Fibroblast of villous mesenchyme (primary cell): ENCODE results near the gene KRTAP10-10. TPM values are rescaled to one million over a fixed set of nuclear protein-coding genes. Genes with fewer than 3 reads are reported as not detected.

Source experiments
- DNase-seq: peaks from one replicate; pipeline ENCODE4 v3.0.0-alpha.2; 2010; ENCODE audit warnings: low read depth
- H3K4me3 ChIP-seq: 2 replicates; pipeline ENCODE4 v1.5.1; 2011; ENCODE audit warnings: low read depth, mild to moderate bottlenecking, low read length
- total RNA-seq: library from RNA; depleted of rRNA; stranded (reverse); fragments of >200 nt; gene quantifications from 2 replicates; pipeline ENCODE4 v1.2.3, GENCODE V29; 2012
- TF ChIP-seq, protein P1 (sequence below): IDR thresholded peaks from 2 replicates; pipeline ENCODE4 v1.5.1; 2012; ENCODE audit warnings: low read depth, mild to moderate bottlenecking, low read length; ENCODE audit not compliant: insufficient read depth

The KRTAP10-10 gene
- total RNA-seq, 1 donor = not detected

DNA sequence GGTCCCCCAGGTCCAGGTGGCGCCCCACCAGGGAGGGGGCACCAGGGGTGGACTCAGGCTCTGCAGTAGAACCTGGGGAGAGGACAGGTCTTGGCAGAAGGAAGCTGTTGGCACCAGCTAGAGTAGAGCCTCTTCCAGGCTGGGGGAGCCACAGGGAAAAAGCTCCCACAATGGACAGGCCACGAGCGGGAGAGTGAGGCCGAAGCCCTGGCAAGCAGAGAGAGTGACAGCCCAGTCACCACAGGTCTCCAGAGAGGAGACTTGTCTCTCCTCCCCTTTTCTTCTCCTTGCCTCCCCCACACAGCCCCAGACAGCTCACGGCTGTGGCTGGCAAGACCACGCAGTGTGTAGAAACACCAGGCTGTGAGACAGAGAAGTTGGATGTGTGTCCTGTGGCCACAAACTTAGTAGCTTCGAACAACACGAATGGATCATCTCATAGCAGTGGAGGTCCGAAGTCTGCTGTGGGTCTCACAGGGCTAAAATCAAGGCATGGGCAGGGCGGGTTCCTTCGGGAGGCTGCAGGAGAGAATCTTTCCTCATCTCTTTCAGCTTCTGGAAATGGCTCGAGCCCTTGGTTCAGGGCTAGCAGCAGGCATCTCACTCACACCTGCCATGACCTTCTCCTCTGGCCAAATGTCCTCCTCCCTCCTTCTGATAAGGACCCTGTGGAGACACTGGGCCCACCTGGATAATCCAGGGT lies 14.0 kb downstream of the KRTAP10-10 start:
- no peak for DNase-seq
- H3K4me3 ChIP-seq = no peak overlapping the region
- TF ChIP-seq, protein P1, sequence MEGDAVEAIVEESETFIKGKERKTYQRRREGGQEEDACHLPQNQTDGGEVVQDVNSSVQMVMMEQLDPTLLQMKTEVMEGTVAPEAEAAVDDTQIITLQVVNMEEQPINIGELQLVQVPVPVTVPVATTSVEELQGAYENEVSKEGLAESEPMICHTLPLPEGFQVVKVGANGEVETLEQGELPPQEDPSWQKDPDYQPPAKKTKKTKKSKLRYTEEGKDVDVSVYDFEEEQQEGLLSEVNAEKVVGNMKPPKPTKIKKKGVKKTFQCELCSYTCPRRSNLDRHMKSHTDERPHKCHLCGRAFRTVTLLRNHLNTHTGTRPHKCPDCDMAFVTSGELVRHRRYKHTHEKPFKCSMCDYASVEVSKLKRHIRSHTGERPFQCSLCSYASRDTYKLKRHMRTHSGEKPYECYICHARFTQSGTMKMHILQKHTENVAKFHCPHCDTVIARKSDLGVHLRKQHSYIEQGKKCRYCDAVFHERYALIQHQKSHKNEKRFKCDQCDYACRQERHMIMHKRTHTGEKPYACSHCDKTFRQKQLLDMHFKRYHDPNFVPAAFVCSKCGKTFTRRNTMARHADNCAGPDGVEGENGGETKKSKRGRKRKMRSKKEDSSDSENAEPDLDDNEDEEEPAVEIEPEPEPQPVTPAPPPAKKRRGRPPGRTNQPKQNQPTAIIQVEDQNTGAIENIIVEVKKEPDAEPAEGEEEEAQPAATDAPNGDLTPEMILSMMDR = no peak

DNA sequence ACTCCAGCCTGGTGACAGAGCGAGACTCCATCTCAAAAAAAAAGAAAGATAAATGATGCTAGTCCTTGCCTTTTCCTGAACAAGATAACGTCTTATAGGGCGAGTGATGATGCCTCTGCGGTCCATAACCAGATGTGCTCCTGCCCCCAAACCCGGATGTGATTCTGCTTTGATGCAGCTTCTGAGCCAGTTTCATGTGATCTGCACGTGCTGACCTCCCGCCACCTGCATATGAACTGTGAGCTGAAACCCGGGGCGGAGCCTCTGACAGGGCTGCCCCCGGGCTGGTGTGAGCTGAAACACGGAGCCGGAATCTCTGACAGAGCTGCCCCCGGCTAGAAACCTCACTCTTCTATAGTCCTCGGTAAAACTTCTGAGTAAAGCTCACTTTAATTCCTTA lies 16.0 kb downstream of the KRTAP10-10 start:
- H3K4me3 ChIP-seq = no peak overlapping the region
- DNase-seq = no peak
- TF ChIP-seq, protein P1 = no peak

DNA sequence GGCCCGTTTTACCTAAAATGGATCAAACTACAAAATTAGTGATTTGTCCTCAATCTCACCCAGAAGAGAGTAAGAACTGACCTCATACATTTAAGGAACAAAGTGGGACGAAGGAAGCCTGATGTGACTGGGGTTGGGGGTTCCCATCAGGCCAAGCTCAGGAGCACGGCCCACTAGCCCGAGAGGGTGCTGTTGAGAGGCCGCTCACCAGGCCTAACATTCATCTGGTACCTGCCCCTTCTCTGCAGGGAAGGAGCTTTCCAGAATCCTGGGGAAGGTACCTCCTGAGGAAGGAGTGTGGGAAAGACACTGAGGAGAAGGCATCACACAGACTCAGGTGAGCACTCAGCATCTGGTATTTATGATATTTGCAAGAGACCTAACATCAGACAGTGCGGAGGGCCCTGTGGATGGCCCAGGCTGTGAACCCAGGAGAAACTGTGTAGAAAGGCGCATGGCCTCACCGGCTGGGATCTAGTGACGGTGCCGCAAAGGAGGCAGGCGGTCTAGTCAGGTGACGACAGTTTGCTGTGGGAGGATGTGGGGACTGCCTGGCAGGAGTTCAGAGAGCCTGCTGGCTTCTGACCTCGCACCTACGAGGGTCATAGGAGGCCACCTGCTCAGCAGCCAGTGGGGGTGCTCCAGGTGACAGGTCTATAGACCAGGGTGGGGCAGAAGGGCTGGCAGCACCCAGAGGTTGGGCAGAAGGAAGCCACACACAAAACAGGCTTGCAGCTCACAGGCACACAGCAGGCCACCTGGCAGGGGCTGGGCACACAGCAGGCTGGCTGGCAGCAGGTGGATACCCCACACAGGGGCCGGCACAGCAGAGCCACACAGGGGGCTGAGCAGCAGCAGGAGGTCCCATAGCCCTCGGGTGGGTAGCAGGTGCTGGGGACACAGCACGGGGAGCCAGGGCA lies 16.8 kb downstream of the KRTAP10-10 start:
- no peak overlapping the region for H3K4me3 ChIP-seq
- no peak for DNase-seq
- TF ChIP-seq, protein P1 = no peak

DNA sequence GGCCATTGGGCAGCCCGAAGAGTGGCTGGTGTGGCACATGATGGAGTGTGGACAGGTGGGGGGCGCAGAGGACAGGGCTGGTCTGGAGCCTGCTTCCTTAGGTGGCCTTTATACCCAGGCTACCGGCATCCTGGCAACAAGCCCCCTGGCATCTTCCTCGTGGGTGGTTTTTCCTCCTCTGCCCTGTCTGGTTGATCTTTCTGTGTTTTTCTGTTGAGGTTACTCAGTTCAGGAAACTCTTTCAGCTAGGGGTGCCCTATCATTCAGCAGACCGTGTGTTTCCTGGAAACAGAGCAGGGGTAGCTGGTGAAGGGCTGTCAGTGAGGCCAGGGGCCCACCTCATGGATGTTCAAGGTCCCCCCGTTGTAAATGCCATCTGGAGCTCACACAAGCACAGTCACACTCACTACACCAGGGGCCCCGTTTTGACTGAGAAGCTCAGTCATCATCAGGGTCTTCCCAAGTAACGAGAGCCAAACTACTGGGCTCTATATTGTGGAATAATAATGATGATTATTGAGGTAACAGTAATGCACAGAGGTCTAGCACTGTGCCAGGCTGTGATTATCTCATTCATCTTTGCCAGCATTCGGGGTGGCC lies 17.5 kb downstream of the KRTAP10-10 start, which contains the start of gene KRTAP12-4:
Gene KRTAP12-4 (minus strand): TSS at position 84 of the 600 bp plus-strand sequence. CDS start 45 bp downstream, at position 39.
- DNase-seq = no peak
- H3K4me3 ChIP-seq = no peak within 1 kb of the TSS
- TF ChIP-seq, protein P1 = no peak

DNA sequence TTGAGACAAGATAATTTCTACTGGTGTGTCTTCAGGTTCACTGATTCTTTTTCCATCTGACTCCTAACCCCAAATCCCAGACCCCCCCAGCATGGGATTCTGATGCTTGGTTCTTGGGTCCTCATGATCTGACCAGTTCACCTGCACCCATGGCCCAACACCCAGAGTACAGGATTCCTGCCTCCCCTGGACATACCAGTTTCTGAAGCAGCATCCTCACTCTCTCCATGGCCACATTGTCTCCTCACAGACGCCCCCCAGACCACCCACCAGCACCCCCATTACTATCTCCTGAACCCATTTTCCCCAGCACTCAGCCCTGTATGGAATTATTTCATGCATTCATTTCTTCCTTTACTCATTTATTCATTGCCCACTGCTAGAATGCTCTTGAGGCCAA lies 19.7 kb downstream of the KRTAP10-10 start:
- no peak overlapping the region for H3K4me3 ChIP-seq
- TF ChIP-seq, protein P1 = no peak
- no peak for DNase-seq

DNA sequence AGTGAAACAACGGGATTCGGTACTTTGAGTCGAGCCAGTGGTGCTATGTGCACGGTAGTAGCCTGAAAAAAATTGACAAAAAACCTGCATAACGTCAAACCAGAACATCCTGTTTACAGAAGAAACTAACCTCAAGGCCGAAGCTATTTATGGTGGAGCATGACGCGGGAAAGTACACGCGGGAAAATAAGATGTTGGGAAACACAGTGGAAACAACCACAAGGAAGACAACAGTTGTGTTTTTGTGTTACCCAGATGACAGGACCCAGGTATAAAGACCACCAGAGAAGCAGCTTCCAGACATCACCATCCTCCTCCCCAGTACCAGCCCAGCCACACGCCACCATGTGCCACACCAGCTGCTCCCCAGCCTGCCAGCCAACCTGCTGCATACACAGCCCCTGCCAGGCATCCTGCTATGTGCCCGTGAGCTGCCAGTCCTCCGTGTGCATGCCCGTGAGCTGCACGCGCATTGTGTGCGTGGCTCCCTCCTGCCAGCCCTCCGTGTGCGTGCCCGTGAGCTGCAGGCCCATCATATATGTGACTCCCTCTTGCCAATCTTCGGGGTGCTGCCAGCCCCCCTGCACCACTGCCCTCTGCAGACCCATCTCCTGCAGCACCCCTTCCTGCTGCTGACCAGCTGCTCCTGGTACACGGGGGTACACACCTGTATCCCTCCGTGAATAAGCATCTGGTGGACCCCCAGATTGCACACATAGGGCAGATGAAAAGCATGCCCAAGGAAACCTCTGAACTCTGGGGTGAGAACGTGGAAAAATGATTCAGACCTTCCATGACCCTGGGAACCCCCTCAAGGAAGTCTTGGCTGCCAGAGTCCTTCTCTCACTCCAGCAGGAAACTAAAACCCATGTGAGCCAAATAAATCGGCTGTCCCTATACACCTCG lies 20.7 kb downstream of the KRTAP10-10 start, which contains the start of gene KRTAP12-3:
Gene KRTAP12-3 (plus strand): TSS at position 298 of the 906 bp plus-strand sequence. CDS start 48 bp downstream, at position 346.
- TF ChIP-seq, protein P1 = no peak
- DNase-seq = peak; percentile 39
- H3K4me3 ChIP-seq = no peak within 1 kb of the TSS
